Keratinocyte (primary cell): ENCODE results near the gene BDKRB1. TPM values are rescaled to one million over a fixed set of nuclear protein-coding genes. Genes with fewer than 3 reads are reported as not detected.

Experiments
- DNase-seq: peaks from one replicate; pipeline ENCODE4 v3.0.0-alpha.2; 2011; ENCODE audit warnings: low read depth, missing footprints, low spot score
- FAIRE-seq: peaks from 2 replicates; lab custom pipeline; 2011; peaks lifted over from hg19 to GRCh38; lab: Jason Lieb, UNC
- H2AFZ ChIP-seq: 2 replicates; pipeline ENCODE4 v1.6.0; 2012; ENCODE audit warnings: low read length, control low read depth, inconsistent platforms; ENCODE audit not compliant: control insufficient read depth
- H3K27ac ChIP-seq: 2 replicates; pipeline ENCODE4 v1.5.1; 2011; ENCODE audit warnings: low read length; ENCODE audit not compliant: control insufficient read depth, insufficient read depth
- H3K27me3 ChIP-seq: 3 replicates; pipeline ENCODE4 v1.6.0; 2011; ENCODE audit warnings: low read length; ENCODE audit not compliant: control insufficient read depth, insufficient read depth; ENCODE audit errors: extremely low read depth
- H3K36me3 ChIP-seq, 2 experiments: 2 replicates in 1 of 2; 3 replicates in 1 of 2; pipeline ENCODE4 v1.5.1; 2011; ENCODE audit warnings: low read length in 2 of 2, mild to moderate bottlenecking in 1 of 2; ENCODE audit not compliant: control insufficient read depth in 2 of 2, insufficient read depth in 2 of 2; ENCODE audit errors: extremely low read depth in 1 of 2
- H3K4me1 ChIP-seq: 3 replicates; pipeline ENCODE4 v1.5.1; 2011; ENCODE audit warnings: low read length; ENCODE audit not compliant: control insufficient read depth, insufficient read depth; ENCODE audit errors: extremely low read depth
- H3K4me2 ChIP-seq: 3 replicates; pipeline ENCODE4 v1.6.0; 2011; ENCODE audit warnings: low read depth, low read length; ENCODE audit not compliant: control insufficient read depth, insufficient read depth; ENCODE audit errors: extremely low read depth
- H3K4me3 ChIP-seq, 3 experiments: fragments of 200-600 bp in 1 of 3; sonication (generic) in 1 of 3; 2 replicates in 2 of 3; 3 replicates in 1 of 3; pipeline ENCODE4 v1.5.1; 2011 to 2016; ENCODE audit warnings: low read length in 3 of 3, mild to moderate bottlenecking in 3 of 3, control low read depth in 2 of 3, inconsistent platforms in 1 of 3, low read depth in 1 of 3, mixed read lengths in 1 of 3, mixed run types in 1 of 3, moderate library complexity in 1 of 3; ENCODE audit not compliant: control insufficient read depth in 2 of 3, insufficient read depth in 2 of 3; ENCODE audit errors: extremely low read depth in 1 of 3
- H3K79me2 ChIP-seq: 2 replicates; pipeline ENCODE4 v1.6.0; 2012; ENCODE audit warnings: low read length; ENCODE audit not compliant: control insufficient read depth, insufficient read depth
- H3K9ac ChIP-seq: 3 replicates; pipeline ENCODE4 v1.6.0; 2011; ENCODE audit warnings: low read length; ENCODE audit not compliant: control insufficient read depth, insufficient read depth; ENCODE audit errors: extremely low read depth
- H3K9me1 ChIP-seq: 3 replicates; pipeline ENCODE4 v1.6.0; 2011; ENCODE audit warnings: low read length; ENCODE audit not compliant: control insufficient read depth, insufficient read depth; ENCODE audit errors: extremely low read depth
- H3K9me3 ChIP-seq: 2 replicates; pipeline ENCODE4 v1.5.1; 2012; ENCODE audit warnings: low read depth, low read length; ENCODE audit not compliant: control insufficient read depth
- H4K20me1 ChIP-seq: 3 replicates; pipeline ENCODE4 v1.6.0; 2011; ENCODE audit warnings: low read length; ENCODE audit not compliant: control insufficient read depth, insufficient read depth; ENCODE audit errors: extremely low read depth
- EZH2 ChIP-seq: IDR thresholded peaks from one replicate; pipeline ENCODE4 v1.6.1; 2012; ENCODE audit warnings: inconsistent platforms, mild to moderate bottlenecking, low read length, moderate library complexity
- dilution Hi-C: fragments of 300-500 bp; cut with MboI; formaldehyde crosslinking; loops from one replicate; pipeline ENCODE4 v1.7.0; 2020; ENCODE audit warnings: low sequenced_read_pairs; ENCODE audit not compliant: extremely low pct_ligation_motif_present
- polyA plus RNA-seq, 5 experiments: library from polyadenylated mRNA; depleted of rRNA in 3 of 5; stranded (reverse) in 3 of 5; stranded (forward) in 1 of 5; unstranded in 1 of 5; fragments of >200 nt; gene quantifications; 1 replicate in 1 of 5; 2 replicates in 3 of 5; 3 replicates in 1 of 5; pipeline versions ENCODE4 v1.2.1 to v1.2.3, GENCODE V29; 2011 to 2012; ENCODE audit warnings: missing spikeins in 2 of 5, low read depth in 1 of 5, low replicate concordance in 1 of 5
- TF ChIP-seq, protein P1 (sequence below), 3 experiments: IDR thresholded peaks in 1 of 3; conservative IDR thresholded peaks in 1 of 3; optimal IDR thresholded peaks in 1 of 3; 2 replicates in 2 of 3; 3 replicates in 1 of 3; pipeline versions ENCODE3 to v1.5.1; 2011; ENCODE audit warnings: low read length in 3 of 3, mild to moderate bottlenecking in 3 of 3, moderate library complexity in 2 of 3, control low read depth in 1 of 3, inconsistent platforms in 1 of 3; ENCODE audit not compliant: insufficient read depth in 2 of 3; ENCODE audit errors: extremely low read depth in 1 of 3

The BDKRB1 gene
- polyA plus RNA-seq, 1 donor (not counting 4 experiments of a cell fraction or from before 2014, with no cell fraction given): 3.4 TPM

GRCh38 chr14:96271421-96271762, 15.4 kb downstream of the BDKRB1 start:
- H3K9ac ChIP-seq: no peak overlapping the region
- no peaks in the 10 kb centered on the region for H4K20me1 ChIP-seq
- TF ChIP-seq, protein P1, sequence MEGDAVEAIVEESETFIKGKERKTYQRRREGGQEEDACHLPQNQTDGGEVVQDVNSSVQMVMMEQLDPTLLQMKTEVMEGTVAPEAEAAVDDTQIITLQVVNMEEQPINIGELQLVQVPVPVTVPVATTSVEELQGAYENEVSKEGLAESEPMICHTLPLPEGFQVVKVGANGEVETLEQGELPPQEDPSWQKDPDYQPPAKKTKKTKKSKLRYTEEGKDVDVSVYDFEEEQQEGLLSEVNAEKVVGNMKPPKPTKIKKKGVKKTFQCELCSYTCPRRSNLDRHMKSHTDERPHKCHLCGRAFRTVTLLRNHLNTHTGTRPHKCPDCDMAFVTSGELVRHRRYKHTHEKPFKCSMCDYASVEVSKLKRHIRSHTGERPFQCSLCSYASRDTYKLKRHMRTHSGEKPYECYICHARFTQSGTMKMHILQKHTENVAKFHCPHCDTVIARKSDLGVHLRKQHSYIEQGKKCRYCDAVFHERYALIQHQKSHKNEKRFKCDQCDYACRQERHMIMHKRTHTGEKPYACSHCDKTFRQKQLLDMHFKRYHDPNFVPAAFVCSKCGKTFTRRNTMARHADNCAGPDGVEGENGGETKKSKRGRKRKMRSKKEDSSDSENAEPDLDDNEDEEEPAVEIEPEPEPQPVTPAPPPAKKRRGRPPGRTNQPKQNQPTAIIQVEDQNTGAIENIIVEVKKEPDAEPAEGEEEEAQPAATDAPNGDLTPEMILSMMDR (optimal IDR thresholded peaks at IDR 0.05 in 1 of 3, IDR thresholded peaks at IDR 0.05 in 1 of 3, conservative IDR thresholded peaks at IDR 0.05 in 1 of 3; ENCODE audit: extremely low read depth in 1 of 3, insufficient read depth in 2 of 3, low read length in 3 of 3): no peak
- TF ChIP-seq EZH2: no peak
- H3K79me2 ChIP-seq: no peaks in the 10 kb centered on the region
- H3K9me3 ChIP-seq: peaks cover 2% of the 10 kb centered on the region
- no peak overlapping the region for H3K4me3 ChIP-seq
- FAIRE-seq (peak; percentile 97), DNase-seq (peak; percentile 99)
- peak overlapping the region; percentile 67 for H3K27ac ChIP-seq
- no peaks in the 10 kb centered on the region for H3K9me1 ChIP-seq
- no peak overlapping the region for H2AFZ ChIP-seq
- dilution Hi-C loops: no loop called here
- H3K4me1 ChIP-seq: peaks cover 57% of the 10 kb centered on the region
- no peaks in the 10 kb centered on the region for H3K27me3 ChIP-seq
- H3K36me3 ChIP-seq: no peaks in the 10 kb centered on the region
- H3K4me2 ChIP-seq: peak overlapping the region; percentile 55

DNA sequence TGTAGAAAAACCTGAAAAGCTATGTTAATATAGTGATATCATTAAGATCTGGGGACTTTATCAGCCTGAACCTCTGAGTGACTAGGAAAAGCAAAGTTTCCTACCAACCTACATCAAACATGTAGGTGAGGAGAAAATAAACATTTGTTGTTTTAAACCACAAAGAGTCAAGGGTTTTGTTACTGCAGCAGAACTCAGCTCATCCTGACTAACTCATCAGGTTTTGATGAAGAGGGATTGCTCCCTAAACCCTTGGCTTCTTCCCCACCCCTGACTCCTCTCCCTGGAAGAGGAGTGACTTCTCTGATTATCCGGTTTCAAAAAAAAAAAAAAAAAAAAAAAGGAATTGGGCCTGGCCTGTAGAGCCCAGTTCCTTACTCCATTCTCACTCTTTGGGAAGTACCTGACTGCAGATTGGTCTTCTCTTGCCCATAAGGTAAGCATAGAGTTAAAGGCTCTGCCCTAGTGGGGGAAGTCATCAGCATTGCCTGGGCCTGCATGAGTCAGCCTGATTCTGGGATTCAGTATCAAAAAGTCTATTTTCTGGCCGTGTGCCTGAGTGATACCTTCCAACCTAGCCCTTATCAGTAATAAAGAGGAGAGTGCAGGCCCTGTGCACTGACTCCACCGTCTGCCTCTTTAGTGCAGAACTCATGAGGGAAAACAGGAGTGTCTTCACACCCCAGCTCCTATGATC, 16.9 kb downstream of the BDKRB1 start:
- H3K4me3 ChIP-seq: peak overlapping the region in 1 of 3 experiments; percentile 7
- H3K9me1 ChIP-seq: no peaks in the 10 kb centered on the region
- H3K9ac ChIP-seq: no peak overlapping the region
- H3K9me3 ChIP-seq: peaks cover 5% of the 10 kb centered on the region
- no peaks in the 10 kb centered on the region for H4K20me1 ChIP-seq
- no peak for DNase-seq
- no peaks in the 10 kb centered on the region for H3K79me2 ChIP-seq
- no peak for TF ChIP-seq EZH2
- TF ChIP-seq, protein P1 (optimal IDR thresholded peaks at IDR 0.05 in 1 of 3, IDR thresholded peaks at IDR 0.05 in 1 of 3, conservative IDR thresholded peaks at IDR 0.05 in 1 of 3; ENCODE audit: extremely low read depth in 1 of 3, insufficient read depth in 2 of 3, low read length in 3 of 3): peak in 1 of 3 experiments; percentile 25
- no peaks in the 10 kb centered on the region for H3K36me3 ChIP-seq
- no peak overlapping the region for H3K4me2 ChIP-seq
- no peak overlapping the region for H3K27ac ChIP-seq
- H3K27me3 ChIP-seq: no peaks in the 10 kb centered on the region
- dilution Hi-C loops: no loop called here
- no peak overlapping the region for H2AFZ ChIP-seq
- peaks cover 45% of the 10 kb centered on the region for H3K4me1 ChIP-seq
- peak; percentile 95 for FAIRE-seq
